Fibroblast of mammary gland (primary cell): ENCODE data around the gene LRRC45.

Source experiments
- DNase-seq: peaks from one replicate; pipeline ENCODE4 v3.0.0-alpha.2; 2010; ENCODE audit warnings: low read depth
- H3K4me3 ChIP-seq: 2 replicates; pipeline ENCODE4 v1.5.1; 2011; ENCODE audit warnings: low read depth, mild to moderate bottlenecking, low read length, moderate library complexity; ENCODE audit not compliant: control insufficient read depth
- TF ChIP-seq, protein P1 (sequence below): conservative IDR thresholded peaks from 2 replicates; pipeline ENCODE4 v1.5.1; 2011; ENCODE audit warnings: low read depth, low read length, inconsistent platforms; ENCODE audit not compliant: control insufficient read depth, insufficient read depth

The LRRC45 gene

DNA sequence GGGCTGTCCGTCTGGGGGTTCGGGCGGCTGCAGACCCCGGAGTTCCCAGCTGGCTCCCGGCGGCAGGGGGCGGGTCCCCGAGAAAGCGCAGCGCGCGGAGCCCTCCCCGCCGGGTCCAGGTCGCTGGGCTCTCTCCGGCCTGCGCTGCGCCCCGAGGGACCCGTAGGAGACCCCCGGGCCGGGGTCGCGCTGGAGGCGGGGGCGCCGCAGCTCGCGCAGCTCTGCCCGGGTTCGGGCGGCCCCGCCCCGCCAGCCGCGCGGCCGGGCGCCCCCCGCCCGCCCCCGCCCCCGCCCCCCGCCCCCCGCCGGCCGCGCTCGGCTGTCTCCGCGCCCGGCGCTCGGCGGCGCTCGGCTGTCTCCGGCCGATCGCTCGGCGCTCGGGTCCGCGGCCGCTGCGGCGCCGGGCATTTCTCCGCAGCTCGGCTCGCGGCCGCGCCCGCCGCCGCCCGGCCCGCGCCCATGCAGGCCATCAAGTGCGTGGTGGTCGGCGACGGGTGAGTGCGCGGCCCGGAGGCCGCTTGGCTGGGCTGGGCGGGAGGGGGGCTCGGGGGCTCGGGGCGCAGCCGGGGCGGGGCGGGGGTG, 8.3 kb downstream of the LRRC45 start, which contains the start of gene RAC3:
RAC3 (plus strand) TSS at position 376 of the 582 bp plus-strand sequence; CDS start at position 460, 84 bp downstream.
- TF ChIP-seq, protein P1, sequence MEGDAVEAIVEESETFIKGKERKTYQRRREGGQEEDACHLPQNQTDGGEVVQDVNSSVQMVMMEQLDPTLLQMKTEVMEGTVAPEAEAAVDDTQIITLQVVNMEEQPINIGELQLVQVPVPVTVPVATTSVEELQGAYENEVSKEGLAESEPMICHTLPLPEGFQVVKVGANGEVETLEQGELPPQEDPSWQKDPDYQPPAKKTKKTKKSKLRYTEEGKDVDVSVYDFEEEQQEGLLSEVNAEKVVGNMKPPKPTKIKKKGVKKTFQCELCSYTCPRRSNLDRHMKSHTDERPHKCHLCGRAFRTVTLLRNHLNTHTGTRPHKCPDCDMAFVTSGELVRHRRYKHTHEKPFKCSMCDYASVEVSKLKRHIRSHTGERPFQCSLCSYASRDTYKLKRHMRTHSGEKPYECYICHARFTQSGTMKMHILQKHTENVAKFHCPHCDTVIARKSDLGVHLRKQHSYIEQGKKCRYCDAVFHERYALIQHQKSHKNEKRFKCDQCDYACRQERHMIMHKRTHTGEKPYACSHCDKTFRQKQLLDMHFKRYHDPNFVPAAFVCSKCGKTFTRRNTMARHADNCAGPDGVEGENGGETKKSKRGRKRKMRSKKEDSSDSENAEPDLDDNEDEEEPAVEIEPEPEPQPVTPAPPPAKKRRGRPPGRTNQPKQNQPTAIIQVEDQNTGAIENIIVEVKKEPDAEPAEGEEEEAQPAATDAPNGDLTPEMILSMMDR = no peak
- DNase-seq = no peak
- peak within 1 kb of the TSS; percentile 42 for H3K4me3 ChIP-seq

DNA sequence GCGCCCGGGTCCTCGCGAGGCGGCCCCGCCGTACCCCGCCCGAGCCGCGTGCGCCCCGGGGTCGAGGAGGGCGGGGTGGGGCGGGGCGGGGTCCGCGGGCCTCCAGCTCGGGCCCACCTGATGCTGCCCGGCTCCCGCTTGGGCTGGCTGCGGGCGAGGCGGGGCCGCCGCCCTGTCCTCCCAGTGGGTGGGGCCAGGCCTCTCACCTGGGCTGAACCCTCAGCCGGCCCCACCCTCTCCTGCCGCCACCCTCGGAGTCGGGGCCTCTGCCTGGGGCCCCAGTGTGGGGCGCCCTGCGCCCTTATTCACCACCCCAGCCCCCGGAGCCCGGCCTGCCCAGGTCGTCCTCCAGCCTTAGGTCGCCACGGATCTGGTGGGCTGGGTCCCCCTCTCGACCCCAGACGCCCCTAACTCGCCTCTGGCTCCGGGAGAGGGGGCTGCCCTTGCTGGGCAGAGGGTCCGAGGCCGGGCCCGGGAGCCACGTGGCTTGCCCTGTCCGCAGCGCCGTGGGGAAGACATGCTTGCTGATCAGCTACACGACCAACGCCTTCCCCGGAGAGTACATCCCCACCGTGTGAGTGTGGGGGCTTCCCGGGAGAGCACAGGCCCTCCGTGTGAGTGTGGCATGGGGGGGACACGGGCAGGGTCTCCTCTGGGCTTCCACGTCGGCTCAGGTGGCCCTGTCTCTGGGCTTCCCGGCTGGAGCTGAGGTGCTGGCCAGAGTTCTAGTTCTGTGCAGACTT, 9.0 kb downstream of the LRRC45 start:
- TF ChIP-seq, protein P1 = no peak
- H3K4me3 ChIP-seq = peak overlapping the region; percentile 42
- no peak for DNase-seq

DNA sequence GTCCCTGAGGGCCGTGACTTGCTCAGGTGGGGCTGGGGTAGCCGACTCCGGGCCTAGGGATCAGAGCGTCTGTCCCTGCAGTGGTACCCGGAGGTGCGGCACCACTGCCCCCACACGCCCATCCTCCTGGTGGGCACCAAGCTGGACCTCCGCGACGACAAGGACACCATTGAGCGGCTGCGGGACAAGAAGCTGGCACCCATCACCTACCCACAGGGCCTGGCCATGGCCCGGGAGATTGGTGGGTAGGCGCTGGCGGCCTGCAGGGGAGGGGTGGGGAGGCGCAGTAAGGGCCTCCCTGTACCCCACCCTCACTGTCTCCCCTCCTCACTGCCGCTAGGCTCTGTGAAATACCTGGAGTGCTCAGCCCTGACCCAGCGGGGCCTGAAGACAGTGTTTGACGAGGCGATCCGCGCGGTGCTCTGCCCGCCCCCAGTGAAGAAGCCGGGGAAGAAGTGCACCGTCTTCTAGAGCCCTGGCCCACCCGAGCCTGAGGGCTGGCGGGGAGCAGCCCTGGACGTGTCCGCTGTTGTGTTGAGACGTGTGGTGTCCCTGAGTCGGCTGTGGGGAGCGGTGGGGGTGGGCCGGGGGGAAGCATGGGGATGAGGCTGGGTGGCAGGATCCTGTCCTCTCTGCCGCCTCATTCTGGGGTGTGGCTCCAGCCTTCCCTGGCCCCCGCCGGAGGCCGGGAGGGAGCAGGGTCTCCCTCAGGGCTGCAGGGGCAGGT, 10.4 kb downstream of the LRRC45 start:
- TF ChIP-seq, protein P1 = no peak
- DNase-seq = no peak
- no peak overlapping the region for H3K4me3 ChIP-seq

DNA sequence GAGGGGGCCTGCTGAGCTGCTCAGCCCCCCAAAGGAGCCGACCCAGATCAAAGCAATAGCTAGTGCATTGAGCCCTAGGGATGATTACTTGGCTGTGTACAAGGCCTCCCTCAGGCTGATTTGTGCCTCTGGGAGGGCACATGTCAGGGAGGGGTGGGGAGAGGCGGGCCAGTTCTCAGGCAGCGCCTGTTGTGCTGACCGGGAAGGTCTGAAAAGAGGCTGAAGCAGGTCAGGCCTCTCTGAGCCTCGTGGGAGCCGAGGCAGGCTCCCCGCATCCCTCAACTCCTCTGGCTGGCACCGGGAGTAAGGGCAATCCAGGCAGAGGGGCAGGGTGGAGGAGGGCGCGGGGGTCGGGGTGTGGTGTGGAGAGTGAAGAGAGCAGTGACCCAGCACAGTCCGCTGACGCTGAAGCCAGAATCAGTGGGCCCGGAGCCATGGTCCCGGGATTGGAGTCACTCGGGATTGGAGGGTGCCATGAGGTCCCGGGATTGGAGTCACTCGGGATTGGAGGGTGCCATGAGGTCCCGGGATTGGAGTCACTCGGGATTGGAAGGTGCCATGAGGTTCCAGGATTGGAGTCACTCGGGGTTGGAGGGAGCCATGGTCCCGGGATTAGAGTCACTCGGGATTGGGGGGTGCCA, 11.4 kb downstream of the LRRC45 start:
- no peak for DNase-seq
- TF ChIP-seq, protein P1 = no peak
- no peak overlapping the region for H3K4me3 ChIP-seq

DNA sequence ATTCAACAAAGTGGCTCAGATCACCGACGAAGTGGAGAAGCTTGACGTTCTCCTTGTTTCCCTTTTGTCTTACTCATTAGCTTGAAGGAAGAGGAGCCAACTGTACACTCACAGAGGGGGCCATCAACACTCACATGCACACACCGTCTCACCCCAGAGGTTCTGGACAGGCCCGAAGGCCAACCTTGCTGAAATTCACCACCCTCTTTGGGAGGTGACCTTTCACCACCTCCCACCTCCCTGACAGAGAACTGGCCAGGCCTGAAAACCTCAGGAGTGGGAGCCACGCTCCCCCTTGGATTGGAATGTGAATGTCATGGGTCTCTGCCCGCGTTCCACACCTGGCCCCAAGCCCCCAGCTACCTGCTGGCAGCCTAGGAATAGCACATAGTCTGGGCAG, 12.4 kb downstream of the LRRC45 start:
- DNase-seq = no peak
- H3K4me3 ChIP-seq = no peak overlapping the region
- TF ChIP-seq, protein P1 = no peak

DNA sequence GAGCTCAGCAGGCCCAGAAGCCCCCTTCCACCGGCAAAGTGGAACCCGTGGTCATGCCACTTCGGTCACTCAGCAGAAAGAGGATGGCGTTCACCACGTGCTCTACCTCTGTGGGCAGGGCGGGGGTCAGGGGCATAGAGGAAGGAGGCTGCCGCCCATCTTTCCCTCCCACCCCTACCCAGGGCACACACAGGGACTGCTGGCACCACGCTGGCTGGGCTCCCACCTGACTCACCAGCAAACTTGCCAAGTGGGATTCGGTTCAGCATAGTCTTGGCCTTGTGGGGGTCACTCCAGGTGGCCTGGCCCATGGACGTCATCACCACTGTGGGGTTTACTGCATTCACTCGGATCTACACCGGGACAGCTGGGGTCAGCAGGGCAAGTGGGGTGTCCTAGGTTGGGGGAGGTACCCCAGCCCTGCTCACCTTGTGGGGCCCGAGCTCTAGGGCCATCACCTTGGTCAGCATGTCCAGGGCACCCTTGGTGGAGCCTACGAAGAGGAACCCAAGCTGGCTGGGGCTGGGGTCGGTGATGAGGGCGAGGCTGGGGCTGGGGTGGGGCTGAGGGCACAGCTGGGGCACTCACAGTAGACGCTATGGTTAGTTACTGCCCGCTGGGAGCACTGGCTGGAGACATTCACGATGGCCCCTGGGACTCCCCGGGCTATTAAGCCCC, 13.0 kb downstream of the LRRC45 start:
- H3K4me3 ChIP-seq = no peak overlapping the region
- TF ChIP-seq, protein P1 = no peak
- DNase-seq = no peak
